Stimulated activated CD4-positive, alpha-beta T cell treated with anti-CD3 and anti-CD28 coated beads, Interleukin-12 subunit alpha, Interleukin-12 subunit beta, amount 100 ng/mL, for 24 hours (primary cell): Measurements from ENCODE around the gene ZYG11A.

Source experiments
- DNase-seq, 2 experiments: peaks; one replicate each; pipeline ENCODE4 v3.0.0-alpha.2; 2020; ENCODE audit warnings: low read depth in 2 of 2

ZYG11A gene

DNA sequence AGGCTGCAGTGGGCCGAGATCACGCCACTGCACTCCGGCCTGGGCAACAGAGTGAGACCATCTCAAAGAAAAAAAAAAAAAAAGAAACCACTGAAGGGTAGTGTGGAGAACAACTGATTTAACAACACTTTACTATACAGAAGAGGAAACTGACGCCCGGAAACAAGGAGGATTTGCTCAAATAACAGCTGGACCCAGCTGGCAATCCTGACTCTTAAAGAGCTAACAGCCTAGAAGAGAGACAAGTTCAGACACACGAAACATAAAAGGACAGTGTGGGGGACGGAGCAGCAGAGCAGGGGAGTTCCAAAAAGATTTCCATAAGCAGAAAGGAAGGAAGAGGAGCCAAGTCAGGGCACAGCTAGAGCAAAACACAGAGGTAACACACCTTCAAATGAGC, 74.6 kb downstream of the ZYG11A start:
- DNase-seq = no peak

DNA sequence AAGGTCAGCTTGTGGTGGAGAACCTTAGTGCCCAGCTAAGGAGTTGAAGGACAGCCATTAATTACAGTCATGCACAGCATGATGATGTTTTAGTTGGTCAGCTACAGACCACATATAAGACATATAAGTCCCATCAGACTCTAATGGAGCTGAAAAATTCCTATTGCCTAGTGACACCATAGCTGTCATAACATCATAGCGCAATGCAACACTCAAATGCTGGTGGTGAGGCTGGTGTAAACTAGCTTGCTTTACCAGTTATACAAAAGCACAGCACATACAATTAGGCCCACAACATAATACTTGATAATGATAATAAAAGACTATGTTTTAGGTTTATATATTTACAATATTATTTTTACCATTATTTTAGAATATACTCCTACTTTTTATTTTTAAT, 75.0 kb downstream of the ZYG11A start:
- DNase-seq = no peak

DNA sequence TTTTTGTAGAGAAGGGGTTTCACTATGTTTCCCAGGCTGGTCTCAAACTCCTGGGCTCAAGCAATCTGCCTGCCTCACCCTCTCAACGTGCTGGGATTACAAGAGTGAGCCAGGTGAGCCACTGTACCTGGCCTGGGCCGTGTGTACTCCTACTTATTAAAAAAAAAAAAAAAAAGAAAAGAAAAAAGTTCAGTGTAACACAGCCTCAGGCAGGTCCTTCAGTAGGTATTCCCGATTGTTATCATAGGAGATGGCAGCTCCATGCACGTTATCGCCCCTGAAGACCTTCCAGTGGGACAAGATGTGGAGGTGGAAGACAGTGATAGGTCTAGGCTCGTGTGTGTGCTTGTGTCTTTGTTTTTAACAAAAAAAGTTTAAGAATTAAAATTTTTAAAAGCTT, 75.6 kb downstream of the ZYG11A start:
- no peak for DNase-seq

- DNase-seq = no peak
Observed at GRCh38 chr1:52919051-52919722, 76.6 kb downstream of the ZYG11A start.

- no peak for DNase-seq
Observed at GRCh38 chr1:52919723-52920483, 77.3 kb downstream of the ZYG11A start.

DNA sequence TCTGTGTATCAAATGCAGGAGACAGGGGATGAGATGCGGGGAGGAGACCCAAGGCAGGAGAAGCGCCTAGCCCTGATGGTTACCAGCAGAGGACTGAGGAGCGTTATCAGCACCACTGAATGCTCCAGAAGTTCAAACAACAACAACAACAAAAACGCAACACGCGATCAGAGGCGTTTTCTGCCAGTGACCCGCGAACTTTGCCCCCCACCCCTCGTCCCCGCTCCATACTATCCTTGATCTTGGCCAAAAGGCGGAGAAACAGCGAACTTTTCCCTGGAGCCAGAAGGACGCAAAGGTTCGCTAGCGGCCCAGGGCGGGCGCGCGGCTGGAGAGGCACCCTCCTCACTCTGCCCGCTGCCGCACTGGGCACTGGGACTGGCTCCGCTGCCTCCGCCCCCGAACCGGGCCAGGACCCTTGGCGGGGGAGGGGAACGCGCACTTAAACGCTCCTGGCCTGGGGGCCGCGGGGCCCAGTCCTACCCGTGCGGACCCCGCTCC, 78.3 kb downstream of the ZYG11A start:
- DNase-seq = no peak

DNA sequence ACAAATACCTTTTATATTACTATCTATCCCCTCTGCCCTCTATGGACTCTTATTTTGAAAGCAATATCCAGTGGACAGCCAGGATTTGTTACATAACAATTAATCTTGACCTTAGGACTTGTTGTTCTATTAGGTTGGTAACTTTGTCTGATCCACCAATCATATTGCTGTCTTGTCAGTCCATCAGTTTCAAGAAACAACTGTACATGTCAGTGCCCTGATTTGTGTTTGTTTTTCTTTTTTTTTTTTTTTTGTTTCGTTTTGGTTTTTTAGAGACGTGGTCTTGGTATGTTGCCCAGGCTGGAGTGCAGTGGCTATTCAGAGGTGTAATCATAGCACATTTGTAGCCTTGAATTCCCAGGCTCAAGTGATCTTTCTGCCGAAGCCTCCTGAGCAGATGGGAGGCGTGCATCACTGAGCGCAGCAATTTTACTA, 83.0 kb downstream of the ZYG11A start:
- no peak for DNase-seq

- no peak for DNase-seq
Observed at GRCh38 chr1:52926864-52927211, 84.3 kb downstream of the ZYG11A start.

DNA sequence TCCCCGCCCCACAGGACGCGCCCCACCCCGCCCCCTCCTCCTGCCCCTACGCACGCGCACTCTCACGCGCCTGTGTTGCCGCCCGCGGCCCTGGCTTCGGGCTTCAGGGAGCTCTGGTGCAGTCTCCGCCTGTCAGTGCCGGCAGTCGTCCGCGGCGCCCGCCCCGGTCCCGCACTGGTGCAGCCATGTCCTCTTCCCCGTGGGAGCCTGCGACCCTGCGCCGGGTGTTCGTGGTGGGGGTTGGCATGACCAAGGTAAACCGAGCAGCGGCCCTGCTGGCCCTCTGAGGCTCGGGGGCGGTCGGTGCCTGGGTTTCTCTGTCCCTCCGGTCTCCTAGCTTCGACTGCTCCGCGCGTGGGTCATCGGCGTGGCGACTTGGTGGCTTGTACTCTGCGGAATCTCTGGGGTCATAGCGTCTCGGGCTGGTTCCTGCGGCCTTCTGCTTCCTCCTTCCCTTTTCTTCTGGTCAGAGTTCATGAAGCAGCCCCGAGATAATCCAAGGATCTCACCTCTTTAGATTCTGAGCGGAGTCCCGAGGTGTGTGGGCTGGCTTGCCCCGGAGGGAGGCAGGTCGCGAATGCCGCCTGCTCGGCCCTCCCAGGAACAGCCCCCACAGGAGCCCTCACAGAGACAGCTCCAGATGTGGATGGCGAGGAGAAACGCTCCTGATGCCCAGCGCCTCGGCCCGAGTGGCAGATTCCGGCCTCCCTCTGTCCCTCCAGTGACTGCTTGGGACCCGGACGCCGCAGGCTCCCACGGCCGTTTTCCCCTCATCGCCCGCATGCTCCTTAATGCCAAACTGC, 84.9 kb downstream of the ZYG11A start, which contains the start of gene SCP2:
Gene SCP2, plus strand, starts transcription at position 65 of the 803 bp plus-strand sequence. Its CDS starts 121 bp downstream, at position 186.
- DNase-seq = peak; percentile 63 to 71

- DNase-seq = no peak
Observed at GRCh38 chr1:52928015-52928404, 85.5 kb downstream of the ZYG11A start.

GRCh38 chr1:52929019-52929418, 86.5 kb downstream of the ZYG11A start:
- no peak for DNase-seq

- no peak for DNase-seq
Observed at GRCh38 chr1:52937433-52938182, 95.0 kb downstream of the ZYG11A start.

DNA sequence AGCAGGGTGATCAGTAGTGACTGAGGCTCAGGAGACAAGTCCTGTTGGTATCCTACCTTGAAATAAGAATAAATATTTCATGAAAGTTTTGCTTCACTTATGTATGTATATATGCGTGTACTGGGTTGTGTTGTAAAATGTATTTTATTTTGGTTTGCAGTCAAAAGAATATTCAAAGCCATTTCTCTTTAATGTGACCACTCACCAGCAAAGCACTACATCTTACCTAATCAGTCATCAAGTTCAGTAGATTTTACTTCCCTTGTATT, 95.6 kb downstream of the ZYG11A start:
- no peak for DNase-seq

DNA sequence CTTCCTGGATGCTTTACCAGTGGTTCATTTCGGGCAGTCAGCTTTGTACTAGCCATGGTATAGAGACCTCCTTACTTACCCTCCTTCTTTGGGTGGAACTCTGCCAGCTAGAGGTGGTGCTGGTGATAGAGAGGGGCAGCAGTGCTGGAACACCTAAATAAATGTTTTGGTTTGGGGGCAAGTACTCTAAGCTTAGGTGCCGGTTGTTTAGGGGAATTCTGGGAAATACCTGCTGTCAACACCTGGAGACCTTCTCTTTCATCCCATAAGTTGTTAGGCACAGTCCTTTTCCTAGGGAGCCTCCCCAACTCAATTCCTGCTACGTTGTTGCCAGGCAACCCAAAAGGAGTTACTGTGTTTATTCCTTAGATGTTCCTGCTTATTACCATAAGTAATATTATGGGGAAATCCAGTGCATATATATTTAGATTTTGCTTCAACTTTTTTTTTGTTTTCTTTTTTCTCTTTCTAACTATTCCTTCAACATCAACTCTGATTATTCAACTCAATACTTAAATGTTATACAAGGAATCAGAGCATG, 101.4 kb downstream of the ZYG11A start:
- DNase-seq = no peak

GRCh38 chr1:52944566-52944965, 102.0 kb downstream of the ZYG11A start:
- DNase-seq = no peak
